ENCODE measurements around the gene POLRMT.

The POLRMT gene

GRCh38 chr19:574658-575526 lies 58.4 kb downstream of the POLRMT start:
- no peak for DNase-seq

- no peak for DNase-seq
Observed at GRCh38 chr19:573519-573825, 59.9 kb downstream of the POLRMT start.

- no peak for DNase-seq
Observed at GRCh38 chr19:572743-573518, 60.4 kb downstream of the POLRMT start.

DNA sequence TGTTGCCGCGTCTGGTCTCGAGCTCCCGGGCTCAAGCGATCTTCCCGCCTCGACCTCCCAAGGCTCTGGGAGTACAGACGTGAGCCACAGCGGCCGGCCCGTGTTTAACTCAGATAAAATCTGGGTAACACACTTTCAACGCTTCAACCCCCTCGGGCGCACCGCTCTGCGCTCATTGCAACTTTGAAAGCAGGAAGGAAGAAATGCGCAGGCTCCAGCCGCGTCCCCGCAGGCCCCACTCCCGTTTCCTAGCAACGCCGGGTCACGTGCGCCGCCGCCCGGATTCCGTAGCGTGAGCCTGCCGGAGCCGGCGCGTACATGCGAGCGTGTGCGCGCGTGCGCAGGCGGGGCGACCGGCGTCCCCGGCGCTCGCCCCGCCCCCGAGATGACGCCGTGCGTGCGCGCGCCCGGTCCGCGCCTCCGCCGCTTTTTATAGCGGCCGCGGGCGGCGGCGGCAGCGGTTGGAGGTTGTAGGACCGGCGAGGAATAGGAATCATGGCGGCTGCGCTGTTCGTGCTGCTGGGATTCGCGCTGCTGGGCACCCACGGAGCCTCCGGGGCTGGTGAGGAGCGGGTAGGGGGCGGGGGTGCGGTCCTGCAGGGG lies 61.1 kb downstream of the POLRMT start, which contains the start of gene BSG:
TSS of gene BSG (plus strand) at position 457 of the 603 bp plus-strand sequence. CDS start at position 496, 39 bp downstream.
- DNase-seq: peak; percentile 90

DNA sequence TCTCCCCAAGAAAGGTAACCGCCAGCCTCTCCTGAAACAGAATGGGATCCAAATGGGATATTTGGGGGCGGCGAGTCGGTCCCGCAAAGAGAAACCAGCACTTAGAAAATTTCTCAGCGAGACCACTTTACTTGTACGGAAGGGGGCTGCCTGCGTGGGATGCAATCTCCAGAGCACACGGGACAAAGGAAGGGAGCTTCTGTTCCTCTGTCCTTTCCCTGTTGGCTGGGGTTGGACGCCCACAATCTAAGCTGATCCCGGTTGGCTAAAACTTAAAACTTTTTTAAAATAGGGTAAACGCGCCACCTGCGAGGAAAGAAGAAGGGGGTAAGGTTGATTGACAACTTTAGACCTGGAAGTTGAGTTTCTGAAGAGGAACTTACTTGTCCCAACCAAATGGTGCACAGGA lies 61.8 kb downstream of the POLRMT start:
- no peak for DNase-seq

DNA sequence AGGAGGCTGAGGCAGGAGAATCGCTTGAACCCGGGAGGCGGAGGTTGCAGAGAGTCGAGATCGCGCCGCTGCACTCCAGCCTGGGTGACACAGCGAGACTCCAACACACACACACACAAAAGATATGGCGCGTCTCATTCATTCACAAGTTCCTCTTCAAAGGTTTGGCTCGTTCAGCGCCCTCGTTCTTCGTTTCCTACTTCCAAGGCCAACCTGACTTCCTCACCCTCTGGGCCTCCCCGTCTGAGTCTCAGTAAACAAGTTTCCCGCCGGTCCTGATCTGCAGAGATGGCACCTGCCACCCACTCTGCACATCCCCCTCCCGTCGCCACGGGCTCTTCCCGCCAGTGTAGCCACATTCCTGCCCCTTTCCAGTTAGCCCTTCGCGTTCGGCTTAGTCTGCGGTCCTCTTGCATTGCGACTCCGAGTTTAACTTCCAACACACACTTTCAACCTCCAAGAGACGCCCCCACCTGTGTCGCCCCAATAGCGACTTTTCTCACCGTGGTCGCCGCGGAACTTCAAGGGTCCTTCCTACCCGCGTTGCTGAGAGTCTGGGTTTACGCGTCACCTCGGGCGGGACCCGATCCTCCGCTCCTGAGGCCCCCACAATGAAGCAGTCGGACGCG lies 62.3 kb downstream of the POLRMT start:
- peak; percentile 31 for DNase-seq

DNA sequence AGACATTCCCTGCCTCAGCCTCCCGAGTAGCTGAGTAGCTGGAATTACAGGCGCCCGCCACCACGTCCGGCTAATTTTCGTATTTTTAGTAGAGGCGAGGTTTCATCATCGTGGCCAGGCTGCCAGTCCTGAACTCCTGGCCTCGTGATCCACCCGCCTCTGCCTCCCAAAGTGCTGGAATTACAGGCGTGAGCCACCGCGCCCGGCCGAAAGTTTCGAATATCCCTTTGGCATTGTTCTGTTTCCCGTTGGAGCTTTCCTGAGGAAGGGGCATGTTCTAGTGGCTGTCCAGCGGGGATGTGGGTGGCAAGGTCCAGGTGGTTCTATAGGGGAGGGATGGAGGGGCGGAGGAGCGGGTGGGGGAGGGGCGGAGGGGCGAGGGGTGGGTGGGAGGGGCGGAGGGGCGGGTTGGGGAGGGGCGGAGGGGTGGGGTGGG lies 63.1 kb downstream of the POLRMT start:
- no peak for DNase-seq

DNA sequence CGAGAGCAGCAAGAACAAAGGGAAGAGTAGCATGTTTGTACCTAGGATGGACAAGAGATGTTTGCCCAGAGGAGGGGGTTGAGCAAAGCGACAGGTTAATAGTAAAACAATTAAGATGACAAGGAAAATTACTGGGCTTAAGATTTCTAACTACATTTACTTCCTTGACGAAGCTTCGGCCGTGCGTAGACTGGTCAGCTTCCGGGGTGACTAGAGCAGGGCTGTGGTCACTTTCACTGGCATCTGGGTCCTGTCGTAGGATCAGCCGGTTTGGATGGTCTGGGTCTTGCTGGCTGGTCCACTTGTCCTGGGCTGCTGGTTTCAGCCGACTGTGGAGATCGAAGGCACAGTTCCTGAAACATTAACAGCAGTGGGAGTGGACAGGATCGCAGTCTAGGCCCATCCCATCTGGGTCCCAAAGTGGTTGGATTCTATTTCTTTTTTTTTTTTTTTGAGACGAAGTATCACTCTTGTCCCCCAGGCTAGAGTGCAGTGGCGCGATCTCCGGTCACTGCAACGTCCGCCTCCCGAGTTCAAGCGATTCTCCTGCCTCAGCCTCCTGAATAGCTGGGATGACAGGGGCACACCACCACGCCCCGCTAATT lies 65.9 kb downstream of the POLRMT start:
- no peak for DNase-seq

Data from NCI-H2227 treated with DMSO at 0.1 percent for 48 hours (cell line).